K562 (cell line): ENCODE results near the gene VIPR2. TPM values are rescaled to one million over a fixed set of nuclear protein-coding genes. Genes with fewer than 3 reads are reported as not detected.

Source experiments
- ATAC-seq: fragments of 200-7000 bp; cut with Tn5 transposase; 3 replicates; pipeline ENCODE4 v1.9.1; 2020; ENCODE audit warnings: moderate library complexity
- BruUV-seq: library from RNA; stranded (reverse); fragments of 400-500 nt; replicated peaks from 2 replicates; lab custom pipeline; 2021; lab: Mats Ljungman, UMichigan
- CTCF ChIA-PET: fragments of 300-600 bp; formaldehyde crosslinking; extraction: SDS; loops from one replicate; lab custom pipeline; 2021; ENCODE audit warnings: low intra/inter-chr PET ratio; lab: Yijun Ruan, JAX
- POLR2A ChIA-PET: fragments of 300-600, 350-650 bp; sonication (Branson Sonifier 250); formaldehyde crosslinking; extraction: SDS; loops from one replicate; lab custom pipeline; 2021; ENCODE audit warnings: antibody characterized with exemption, inconsistent platforms; lab: Yijun Ruan, JAX
- DNase-seq, 4 experiments: peaks; one replicate each; pipeline versions ENCODE4 v3.0.0 to v3.0.0-alpha.2; 2011 to 2018; ENCODE audit warnings: low spot score in 3 of 4, mixed read lengths in 3 of 4; ENCODE audit errors: extremely low read depth in 1 of 4
- FAIRE-seq: peaks from 2 replicates; lab custom pipeline; 2011; peaks lifted over from hg19 to GRCh38; lab: Jason Lieb, UNC
- H2AFZ ChIP-seq: 2 replicates; pipeline ENCODE4 v1.6.0; 2011; ENCODE audit warnings: low read depth, low read length, control low read depth, inconsistent platforms
- H3K27ac ChIP-seq: fragments of 200-600 bp; 3 replicates; pipeline ENCODE4 v1.8.0; 2011; ENCODE audit warnings: low read depth, mild to moderate bottlenecking, control low read depth, inconsistent platforms, low read length, moderate library complexity, mixed read lengths; ENCODE audit errors: extremely low read depth
- H3K27me3 ChIP-seq, 2 experiments: fragments of 300-600 bp in 1 of 2; 2 replicates in 1 of 2; 3 replicates in 1 of 2; pipeline versions ENCODE4 v1.6.0 to v1.8.0; 2011; ENCODE audit warnings: inconsistent platforms in 2 of 2, low read length in 2 of 2, mild to moderate bottlenecking in 1 of 2, mixed read lengths in 1 of 2, moderate library complexity in 1 of 2; ENCODE audit not compliant: control insufficient read depth in 2 of 2, insufficient read depth in 2 of 2
- H3K36me3 ChIP-seq: fragments of 300-600 bp; 3 replicates; pipeline ENCODE4 v1.8.0; 2011; ENCODE audit warnings: mild to moderate bottlenecking, low read length, inconsistent platforms; ENCODE audit not compliant: control insufficient read depth, insufficient read depth
- H3K4me1 ChIP-seq, 2 experiments: fragments of 200-600 bp in 1 of 2; replicated peaks in 1 of 2; 2 replicates in 1 of 2; 3 replicates in 1 of 2; pipeline versions ENCODE4 v1.5.1 to v1.8.0; 2011; ENCODE audit warnings: inconsistent platforms in 2 of 2, low read length in 2 of 2, mild to moderate bottlenecking in 1 of 2, mixed read lengths in 1 of 2, moderate library complexity in 1 of 2; ENCODE audit not compliant: control insufficient read depth in 2 of 2, insufficient read depth in 2 of 2
- H3K4me2 ChIP-seq: 2 replicates; pipeline ENCODE4 v1.6.1; 2011; ENCODE audit warnings: low read length, control low read depth, inconsistent platforms, mixed read lengths; ENCODE audit not compliant: insufficient read depth
- H3K4me3 ChIP-seq: fragments of 200-600 bp; sonication (generic), shearing (Covaris generic); 2 replicates; pipeline ENCODE4 v1.5.1; 2016; ENCODE audit warnings: control low read depth, inconsistent platforms
- H3K79me2 ChIP-seq: fragments of 200-600 bp; 3 replicates; pipeline ENCODE4 v1.8.0; 2011; ENCODE audit warnings: low read length, inconsistent platforms; ENCODE audit not compliant: control insufficient read depth, insufficient read depth
- H3K9ac ChIP-seq, 2 experiments: 2 replicates each; pipeline versions ENCODE4 v1.6.0 to v1.6.1; 2011; ENCODE audit warnings: low read depth in 2 of 2, low read length in 2 of 2, control low read depth in 1 of 2, inconsistent platforms in 1 of 2, mild to moderate bottlenecking in 1 of 2, mixed read lengths in 1 of 2; ENCODE audit not compliant: insufficient read depth in 1 of 2
- H3K9me1 ChIP-seq: one replicate; pipeline ENCODE4 v1.6.0; 2011; ENCODE audit warnings: inconsistent platforms, mild to moderate bottlenecking, low read length, moderate library complexity; ENCODE audit not compliant: control insufficient read depth, insufficient read depth
- H3K9me3 ChIP-seq: replicated peaks from 2 replicates; pipeline ENCODE4 v1.5.1; 2011; ENCODE audit warnings: low read depth, low read length, inconsistent platforms; ENCODE audit not compliant: control insufficient read depth, insufficient read depth
- H4K20me1 ChIP-seq: replicated peaks from 2 replicates; pipeline ENCODE4 v1.6.1; 2011; ENCODE audit warnings: low read length, inconsistent platforms, mixed read lengths; ENCODE audit not compliant: control insufficient read depth, insufficient read depth
- ARID2 ChIP-seq: fragments of 450-650 bp; IDR thresholded peaks from 2 replicates; pipeline ENCODE4 v1.6.1; 2017; ENCODE audit warnings: antibody characterized with exemption, mild to moderate bottlenecking
- ARID3B ChIP-seq: fragments of 250-450 bp; sonication (Bioruptor Pico); IDR thresholded peaks from 2 replicates; pipeline ENCODE4 v1.4.0; 2020; ENCODE audit warnings: borderline replicate concordance
- ASH1L ChIP-seq: fragments of 450-650 bp; IDR thresholded peaks from 2 replicates; pipeline ENCODE4 v1.6.1; 2018; ENCODE audit warnings: borderline replicate concordance, mild to moderate bottlenecking, low read depth; ENCODE audit not compliant: partially characterized antibody
- BRF1 ChIP-seq: IDR thresholded peaks from 3 replicates; pipeline ENCODE4 v1.6.1; 2011; ENCODE audit warnings: borderline replicate concordance, mild to moderate bottlenecking; ENCODE audit not compliant: insufficient read length; ENCODE audit errors: extremely low read depth
- DMBX1 ChIP-seq: fragments of 250-450 bp; sonication (Bioruptor Pico); IDR thresholded peaks from 2 replicates; pipeline ENCODE4 v1.8.0; 2022; ENCODE audit warnings: inconsistent platforms, mild to moderate bottlenecking, moderate library complexity, borderline replicate concordance
- FIP1L1 ChIP-seq: fragments of 200-400 bp; formaldehyde crosslinking; IDR thresholded peaks from 2 replicates; pipeline ENCODE4 v1.6.1; 2018; ENCODE audit warnings: mild to moderate bottlenecking, low read depth, low read length; ENCODE audit not compliant: poor library complexity, severe bottlenecking
- KAT2B ChIP-seq: IDR thresholded peaks from one replicate; pipeline ENCODE4 v1.6.1; 2012; ENCODE audit warnings: low read depth, mild to moderate bottlenecking, control low read depth, inconsistent platforms, low read length, moderate library complexity
- KLF13 ChIP-seq: fragments of 450-650 bp; IDR thresholded peaks from 2 replicates; pipeline ENCODE4 v1.6.1; 2016; ENCODE audit warnings: missing genetic modification characterization, low read depth, mild to moderate bottlenecking, missing compliant biosample characterization, moderate library complexity, borderline replicate concordance
- MTA1 ChIP-seq: fragments of 450-650 bp; IDR thresholded peaks from 2 replicates; pipeline ENCODE4 v1.6.1; 2017; ENCODE audit warnings: borderline replicate concordance
- PYGO2 ChIP-seq: fragments of 450-650 bp; IDR thresholded peaks from 2 replicates; pipeline ENCODE4 v1.6.1; 2016; ENCODE audit warnings: mild to moderate bottlenecking, missing genetic modification characterization, moderate library complexity, missing compliant biosample characterization
- SRSF1 ChIP-seq: fragments of 200-400 bp; formaldehyde crosslinking; IDR thresholded peaks from 2 replicates; pipeline ENCODE4 v1.6.1; 2017; ENCODE audit warnings: mild to moderate bottlenecking, low read depth, low read length, moderate library complexity
- YY1 ChIP-seq, 3 experiments: IDR thresholded peaks; 2 replicates each; pipeline ENCODE4 v1.6.1; 2011; ENCODE audit warnings: low read length in 2 of 3, mild to moderate bottlenecking in 2 of 3, moderate library complexity in 2 of 3, borderline replicate concordance in 1 of 3, control low read depth in 1 of 3, low read depth in 1 of 3; ENCODE audit not compliant: insufficient read depth in 3 of 3, insufficient replicate concordance in 2 of 3, control insufficient read depth in 1 of 3, insufficient read length in 1 of 3; ENCODE audit errors: extremely low read depth in 1 of 3
- ZNF121 ChIP-seq: sonication (generic); formaldehyde crosslinking; conservative IDR thresholded peaks from 2 replicates; pipeline ENCODE4 v1.8.0; 2022; ENCODE audit warnings: missing genetic modification reagents
- ZNF3 ChIP-seq: fragments of 250-450 bp; sonication (Bioruptor Pico); IDR thresholded peaks from 2 replicates; pipeline ENCODE4 v1.5.0; 2021; ENCODE audit warnings: mild to moderate bottlenecking, moderate library complexity
- ZNF311 ChIP-seq: fragments of 250-450 bp; sonication (Bioruptor Pico); IDR thresholded peaks from 2 replicates; pipeline ENCODE4 v1.4.0; 2020; ENCODE audit warnings: mild to moderate bottlenecking, moderate library complexity
- ZNF644 ChIP-seq: fragments of 200-800 bp; sonication (Bioruptor generic); IDR thresholded peaks from 2 replicates; pipeline ENCODE4 v1.6.1; 2016; ENCODE audit warnings: low read depth, missing genetic modification characterization, missing compliant biosample characterization
- WGBS: fragments of 100-300 bp; shearing (Covaris generic); methylation state at CpG from one replicate; pipeline ENCODE4 v1.1.6; 2016; ENCODE audit warnings: low coverage, mixed read lengths; ENCODE audit not compliant: insufficient coverage; ENCODE audit errors: missing lambda C conversion rate; 5-methylcytosine and 5-hydroxymethylcytosine counted together
- in situ Hi-C: fragments of 300-500 bp; cut with MboI; formaldehyde crosslinking; loops from 4 replicates; pipeline ENCODE4 v1.15.0; 2018; ENCODE audit warnings: inconsistent platforms, mixed read lengths
- intact Hi-C: fragments of 100-400 bp; cut with micrococcal nuclease; formaldehyde crosslinking; loops from 2 replicates; pipeline ENCODE4 v1.14.2; 2022
- polyA plus RNA-seq, 8 experiments: library from polyadenylated mRNA; depleted of rRNA in 4 of 8; stranded (reverse) in 5 of 8; unstranded in 3 of 8; fragments of >200 nt; fragmentation: Nextera tagmentation in 2 of 8; fragmentation: Illumina TruSeq in 1 of 8; extraction: Ambion mirVana in 2 of 8; extraction: Trizol in 1 of 8; gene quantifications; 2 replicates each; pipeline versions ENCODE4 v1.2.1 to v1.2.3, GENCODE V29; 2011 to 2014; ENCODE audit warnings: inconsistent platforms in 1 of 8, missing spikeins in 1 of 8
- total RNA-seq, 7 experiments: library from RNA; depleted of rRNA in 6 of 7; stranded (reverse); fragments of >200 nt in 6 of 7; fragmentation: Illumina TruSeq in 2 of 7; extraction: Trizol in 2 of 7; gene quantifications; 2 replicates each; pipeline versions ENCODE4 v1.2.1 to v1.2.3, GENCODE V29; 2011 to 2021; ENCODE audit warnings: low replicate concordance in 1 of 7

VIPR2 gene
- total and polyA plus RNA-seq, 9 of the 15 experiments (the other 6 are each of a cell fraction or from before 2014, with no cell fraction given), result 0.04 TPM; not detected in 8

GRCh38 chr7:159139202-159139601 is 5.5 kb downstream of the VIPR2 start:
- no peaks in the 10 kb centered on the region for H3K9me3 ChIP-seq
- H3K4me2 ChIP-seq, result no peak overlapping the region
- WGBS, result under 1% methylated on average over 10 of the region's 10 CpGs
- no peak for DNase-seq
- no peaks in the 10 kb centered on the region for H4K20me1 ChIP-seq
- no peak overlapping the region for H3K4me3 ChIP-seq
- H3K9me1 ChIP-seq, result no peaks in the 10 kb centered on the region
- intact Hi-C loops, result no loop called here
- H3K27ac ChIP-seq, result no peak overlapping the region
- H3K4me1 ChIP-seq, result peaks cover 0 to 4% of the 10 kb centered on the region in 2 experiments; a peak in 1 of 5 replicates
- in situ Hi-C loops, result no loop called here
- ATAC-seq, result no peak
- no peak for FAIRE-seq
- CTCF ChIA-PET, result interaction anchor here (0.6 kb wide), 1 partner anchor 157 kb away, joined by 3 read pairs; no protein-coding TSS in a partner anchor
- H3K27me3 ChIP-seq, result peaks cover 48 to 77% of the 10 kb centered on the region in 2 experiments
- H3K36me3 ChIP-seq, result no peaks in the 10 kb centered on the region
- BruUV-seq, result no TSS peak
- H3K9ac ChIP-seq, result no peak overlapping the region
- no peak overlapping the region for H2AFZ ChIP-seq
- POLR2A ChIA-PET, result interaction anchor here (1.0 kb wide), 1 partner anchor 10 kb away, joined by 3 read pairs; no protein-coding TSS in a partner anchor
- H3K79me2 ChIP-seq, result no peaks in the 10 kb centered on the region
- TF ChIP-seq PYGO2 (tag), result no peak
- no peak for TF ChIP-seq YY1 (IDR thresholded peaks at IDR 0.05; ENCODE audit: borderline replicate concordance in 1 of 3, control insufficient read depth in 1 of 3, extremely low read depth in 1 of 3, insufficient read depth in 3 of 3, insufficient read length in 1 of 3, insufficient replicate concordance in 2 of 3, low read depth in 1 of 3, low read length in 2 of 3)
- no peak for TF ChIP-seq SRSF1
- TF ChIP-seq ARID2, result no peak
- TF ChIP-seq ASH1L, result no peak
- no peak for TF ChIP-seq FIP1L1
- no peak for TF ChIP-seq MTA1
- no peak for TF ChIP-seq KAT2B
- TF ChIP-seq DMBX1 (CRISPR knock-in tag), result no peak
- no peak for TF ChIP-seq KLF13
- TF ChIP-seq ZNF3 (CRISPR knock-in tag), result no peak
- TF ChIP-seq ZNF121 (CRISPR knock-in tag), result no peak
- TF ChIP-seq ZNF311, result no peak
- TF ChIP-seq ZNF644 (tag), result no peak
- no peak for TF ChIP-seq ARID3B (CRISPR knock-in tag)
- TF ChIP-seq BRF1, result no peak
